GM12878 (cell line): Measurements from ENCODE around the gene STPG3. TPM values are rescaled to one million over a fixed set of nuclear protein-coding genes. Genes with fewer than 3 reads are reported as not detected.
A peak's percentile ranks its signal among the peaks of the same experiment; 100 is the strongest.

ENCODE experiments used
- BCL3 ChIP-seq: IDR thresholded peaks from 2 replicates; pipeline ENCODE4 v1.6.1; 2011; ENCODE audit warnings: borderline replicate concordance, low read depth, mild to moderate bottlenecking, moderate library complexity, low read length; ENCODE audit not compliant: insufficient read depth, poor library complexity, severe bottlenecking
- E2F8 ChIP-seq: fragments of 450-650 bp; IDR thresholded peaks from 2 replicates; pipeline ENCODE4 v1.6.1; 2018; ENCODE audit warnings: mild to moderate bottlenecking, low read depth, moderate library complexity; ENCODE audit not compliant: partially characterized antibody
- ESRRA ChIP-seq: IDR thresholded peaks from 2 replicates; pipeline ENCODE4 v1.6.1; 2012; ENCODE audit warnings: mild to moderate bottlenecking, low read length, improper control_type of control experiment
- NFXL1 ChIP-seq: fragments of 450-650 bp; IDR thresholded peaks from 2 replicates; pipeline ENCODE4 v1.6.1; 2017; ENCODE audit warnings: antibody characterized with exemption, mild to moderate bottlenecking, borderline replicate concordance
- NFYB ChIP-seq: IDR thresholded peaks from 2 replicates; pipeline ENCODE4 v1.6.1; 2011; ENCODE audit warnings: low read depth, mild to moderate bottlenecking, low read length, improper control_type of control experiment, moderate library complexity; ENCODE audit not compliant: insufficient read depth
- SMARCA5 ChIP-seq: fragments of 450-650 bp; IDR thresholded peaks from 2 replicates; pipeline ENCODE4 v1.6.1; 2017; ENCODE audit warnings: mild to moderate bottlenecking
- SRF ChIP-seq, 2 experiments: IDR thresholded peaks; 2 replicates each; pipeline ENCODE4 v1.6.1; 2011; ENCODE audit warnings: low read depth in 2 of 2, low read length in 2 of 2, mild to moderate bottlenecking in 1 of 2, moderate library complexity in 1 of 2
- TCF12 ChIP-seq: IDR thresholded peaks from 2 replicates; pipeline ENCODE4 v1.6.1; 2011; ENCODE audit warnings: low read depth, mild to moderate bottlenecking, low read length
- USF1 ChIP-seq: IDR thresholded peaks from 2 replicates; pipeline ENCODE4 v1.6.1; 2011; ENCODE audit warnings: borderline replicate concordance, low read depth, mild to moderate bottlenecking, moderate library complexity, mixed read lengths, low read length; ENCODE audit not compliant: insufficient read depth; ENCODE audit errors: extremely low read length
- polyA plus RNA-seq, 11 experiments: library from polyadenylated mRNA; depleted of rRNA in 4 of 11; unstranded in 6 of 11; stranded (reverse) in 5 of 11; fragments of >200 nt; fragmentation: Nextera tagmentation in 4 of 11; fragmentation: Illumina TruSeq in 1 of 11; extraction: Ambion mirVana in 4 of 11; extraction: Trizol in 1 of 11; gene quantifications; 1 replicate in 1 of 11; 2 replicates in 10 of 11; pipeline versions ENCODE4 v1.2.1 to v1.2.3, GENCODE V29; 2011 to 2016; ENCODE audit warnings: inconsistent platforms in 2 of 11, missing spikeins in 2 of 11, low read depth in 1 of 11
- total RNA-seq, 4 experiments: library from RNA; depleted of rRNA in 3 of 4; stranded (reverse); fragments of >200 nt in 3 of 4; fragmentation: Illumina TruSeq in 1 of 4; extraction: Trizol in 1 of 4; gene quantifications; 2 replicates each; pipeline versions ENCODE4 v1.2.1 to v1.2.3, GENCODE V29; 2013 to 2021

STPG3 gene
- total and polyA plus RNA-seq, 10 of the 15 experiments (the other 5 are each of a cell fraction or from before 2014, with no cell fraction given): not detected

DNA sequence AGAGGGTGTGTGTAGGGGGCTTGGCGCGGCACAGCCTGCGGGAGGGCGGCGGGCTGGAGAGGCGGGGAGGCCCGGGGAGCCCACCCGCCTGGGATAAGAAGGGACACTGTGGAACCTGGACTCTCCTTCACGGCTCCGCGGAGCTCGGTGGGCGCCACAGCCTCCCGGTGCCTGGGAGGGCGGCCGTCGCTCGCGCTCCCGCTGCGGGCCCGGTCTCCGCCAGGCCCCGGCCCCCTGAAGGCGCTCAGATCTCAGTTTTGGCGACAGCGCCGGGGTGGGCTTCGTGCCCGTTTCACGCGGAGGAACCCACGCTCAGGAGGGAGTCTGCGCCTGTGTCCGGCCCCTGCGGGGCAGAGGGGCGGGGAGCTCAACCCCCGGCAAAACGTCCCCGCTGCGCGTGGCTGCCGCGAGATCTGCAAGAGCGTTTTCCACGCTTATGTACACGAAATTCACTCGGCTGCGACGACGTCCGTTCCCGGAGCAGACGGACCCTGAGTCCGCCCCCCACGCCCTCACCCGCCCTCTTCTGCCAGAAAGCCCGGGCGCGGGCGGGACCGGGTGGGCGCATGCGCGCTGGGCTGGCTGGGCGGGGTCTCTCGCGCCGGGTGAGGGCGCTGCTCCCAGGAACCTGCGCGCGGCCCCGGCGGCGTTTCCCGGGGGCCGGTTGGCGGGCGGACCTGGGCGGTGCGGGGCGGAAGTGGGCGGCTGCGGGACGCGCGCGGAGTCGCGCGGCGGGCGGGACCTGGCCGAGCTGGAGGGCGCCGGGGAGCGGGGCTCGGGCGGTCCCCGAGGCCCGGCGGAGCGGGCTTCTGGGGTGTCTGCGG lies 3.8 kb downstream of the STPG3 start, which contains the start of gene NELFB (continued):
- TF ChIP-seq E2F8 (no peak), SRF (IDR thresholded peaks at IDR 0.05; ENCODE audit: low read depth in 2 of 2, low read length in 2 of 2) (peak; percentile 45 to 92; a peak in 3 of 4 replicates), NFXL1 (0 out of 2 replicates have a peak, but pooled peaks have one; percentile 44), TCF12 (peak; percentile 66; the same call in 1 of the 2 replicates), SMARCA5 (peak; percentile 65; the same call in 1 of the 2 replicates), NFYB (no peak), ESRRA (no peak), USF1 (peak; percentile 15), BCL3 (peak; percentile 40)
- TF ChIP-seq, all 136 proteins: peak for 51
